Measurements from ENCODE around the gene SNX8.

Gene SNX8

GRCh38 chr7:2214636-2215035 lies 99.6 kb downstream of the SNX8 start:
- 0 out of 3 replicates have a peak, but pooled peaks have one; percentile 11 for ATAC-seq (ENCODE audit: insufficient read depth, low read depth)
- Histone ChIP-seq H3K27me3 (ENCODE audit: insufficient read depth, low read length, poor library complexity) (no peaks in the 10 kb centered on the region), H3K4me1 (ENCODE audit: insufficient read depth, low read length) (no peaks in the 10 kb centered on the region), H3K4me3 (ENCODE audit: low read depth in 1 of 2, low read length in 2 of 2) (no peak overlapping the region), H3K27ac (ENCODE audit: low read length) (no peak overlapping the region), H3K4me2 (ENCODE audit: insufficient read depth, low read length) (no peak overlapping the region), H3K9ac (ENCODE audit: low read depth, low read length) (no peak overlapping the region), H4K20me1 (ENCODE audit: insufficient read depth, low read length) (peaks cover 19% of the 10 kb centered on the region), H3K9me3 (ENCODE audit: insufficient read depth, low read length, severe bottlenecking) (no peaks in the 10 kb centered on the region), H3K36me3 (ENCODE audit: insufficient read depth, low read length) (peaks cover 92% of the 10 kb centered on the region), H3K79me2 (ENCODE audit: insufficient read depth, low read length) (0 out of 2 replicates have a peak, but pooled peaks cover 1% of the 10 kb centered on the region), H2AFZ (ENCODE audit: low read depth, low read length) (no peak overlapping the region)
- no peak for DNase-seq
- TF ChIP-seq, protein P1, sequence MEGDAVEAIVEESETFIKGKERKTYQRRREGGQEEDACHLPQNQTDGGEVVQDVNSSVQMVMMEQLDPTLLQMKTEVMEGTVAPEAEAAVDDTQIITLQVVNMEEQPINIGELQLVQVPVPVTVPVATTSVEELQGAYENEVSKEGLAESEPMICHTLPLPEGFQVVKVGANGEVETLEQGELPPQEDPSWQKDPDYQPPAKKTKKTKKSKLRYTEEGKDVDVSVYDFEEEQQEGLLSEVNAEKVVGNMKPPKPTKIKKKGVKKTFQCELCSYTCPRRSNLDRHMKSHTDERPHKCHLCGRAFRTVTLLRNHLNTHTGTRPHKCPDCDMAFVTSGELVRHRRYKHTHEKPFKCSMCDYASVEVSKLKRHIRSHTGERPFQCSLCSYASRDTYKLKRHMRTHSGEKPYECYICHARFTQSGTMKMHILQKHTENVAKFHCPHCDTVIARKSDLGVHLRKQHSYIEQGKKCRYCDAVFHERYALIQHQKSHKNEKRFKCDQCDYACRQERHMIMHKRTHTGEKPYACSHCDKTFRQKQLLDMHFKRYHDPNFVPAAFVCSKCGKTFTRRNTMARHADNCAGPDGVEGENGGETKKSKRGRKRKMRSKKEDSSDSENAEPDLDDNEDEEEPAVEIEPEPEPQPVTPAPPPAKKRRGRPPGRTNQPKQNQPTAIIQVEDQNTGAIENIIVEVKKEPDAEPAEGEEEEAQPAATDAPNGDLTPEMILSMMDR (IDR thresholded peaks at IDR 0.05; ENCODE audit: borderline replicate concordance, extremely low read depth, low read length, poor library complexity, severe bottlenecking) = no peak
- TF ChIP-seq EZH2 (IDR thresholded peaks at IDR 0.05; ENCODE audit: borderline replicate concordance, low read depth, low read length, severe bottlenecking) = no peak

- Histone ChIP-seq H3K4me3 (ENCODE audit: low read depth in 1 of 2, low read length in 2 of 2) (no peak overlapping the region), H3K79me2 (ENCODE audit: insufficient read depth, low read length) (no peaks in the 10 kb centered on the region; the same call in 1 of the 2 replicates), H3K27me3 (ENCODE audit: insufficient read depth, low read length, poor library complexity) (no peaks in the 10 kb centered on the region), H4K20me1 (ENCODE audit: insufficient read depth, low read length) (peaks cover 27% of the 10 kb centered on the region), H3K9ac (ENCODE audit: low read depth, low read length) (no peak overlapping the region), H3K9me3 (ENCODE audit: insufficient read depth, low read length, severe bottlenecking) (no peaks in the 10 kb centered on the region), H3K36me3 (ENCODE audit: insufficient read depth, low read length) (peaks cover 92% of the 10 kb centered on the region), H3K27ac (ENCODE audit: low read length) (no peak overlapping the region), H2AFZ (ENCODE audit: low read depth, low read length) (no peak overlapping the region), H3K4me2 (ENCODE audit: insufficient read depth, low read length) (no peak overlapping the region), H3K4me1 (ENCODE audit: insufficient read depth, low read length) (no peaks in the 10 kb centered on the region)
- ATAC-seq (ENCODE audit: insufficient read depth, low read depth) = no peak
- TF ChIP-seq, protein P1 (IDR thresholded peaks at IDR 0.05; ENCODE audit: borderline replicate concordance, extremely low read depth, low read length, poor library complexity, severe bottlenecking) = no peak
- TF ChIP-seq EZH2 (IDR thresholded peaks at IDR 0.05; ENCODE audit: borderline replicate concordance, low read depth, low read length, severe bottlenecking) = no peak
- no peak for DNase-seq
Observed at GRCh38 chr7:2213551-2214215, 100.6 kb downstream of the SNX8 start.

GRCh38 chr7:2212906-2213305 lies 101.3 kb downstream of the SNX8 start:
- H3K9me3 ChIP-seq (ENCODE audit: insufficient read depth, low read length, severe bottlenecking) = no peaks in the 10 kb centered on the region
- peaks cover 93% of the 10 kb centered on the region for H3K36me3 ChIP-seq (ENCODE audit: insufficient read depth, low read length)
- no peak for ATAC-seq (ENCODE audit: insufficient read depth, low read depth)
- no peak overlapping the region for H2AFZ ChIP-seq (ENCODE audit: low read depth, low read length)
- TF ChIP-seq EZH2 (IDR thresholded peaks at IDR 0.05; ENCODE audit: borderline replicate concordance, low read depth, low read length, severe bottlenecking) = no peak
- no peaks in the 10 kb centered on the region for H3K4me1 ChIP-seq (ENCODE audit: insufficient read depth, low read length)
- H3K9ac ChIP-seq (ENCODE audit: low read depth, low read length) = no peak overlapping the region
- no peak overlapping the region for H3K27ac ChIP-seq (ENCODE audit: low read length)
- no peaks in the 10 kb centered on the region for H3K27me3 ChIP-seq (ENCODE audit: insufficient read depth, low read length, poor library complexity)
- H4K20me1 ChIP-seq (ENCODE audit: insufficient read depth, low read length) = peaks cover 24% of the 10 kb centered on the region
- no peak overlapping the region for H3K4me3 ChIP-seq (ENCODE audit: low read depth in 1 of 2, low read length in 2 of 2)
- H3K79me2 ChIP-seq (ENCODE audit: insufficient read depth, low read length) = no peaks in the 10 kb centered on the region; the same call in 1 of the 2 replicates
- no peak overlapping the region for H3K4me2 ChIP-seq (ENCODE audit: insufficient read depth, low read length)
- DNase-seq = no peak

DNA sequence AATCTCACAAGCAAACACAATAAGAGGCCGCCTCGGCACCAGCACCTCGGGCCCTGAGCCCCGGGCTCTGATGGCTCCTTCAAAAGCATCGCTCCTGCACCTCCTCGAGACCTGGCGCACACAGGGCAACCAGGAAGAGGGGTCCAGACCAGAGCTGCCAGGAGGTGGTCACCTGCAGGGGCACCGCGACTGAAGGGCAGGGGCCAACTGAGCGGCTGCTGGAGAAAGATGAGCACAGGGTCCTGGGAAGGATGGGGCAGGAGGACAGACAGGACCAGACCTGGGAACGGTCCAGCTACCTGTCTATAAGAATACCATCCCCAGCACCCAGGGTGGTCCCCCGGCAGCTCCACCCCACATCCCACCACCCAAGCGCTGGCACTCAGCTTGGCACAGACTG lies 102.3 kb downstream of the SNX8 start:
- H3K4me2 ChIP-seq (ENCODE audit: insufficient read depth, low read length) = no peak overlapping the region
- H2AFZ ChIP-seq (ENCODE audit: low read depth, low read length) = no peak overlapping the region
- peaks cover 93% of the 10 kb centered on the region for H3K36me3 ChIP-seq (ENCODE audit: insufficient read depth, low read length)
- no peak overlapping the region for H3K9ac ChIP-seq (ENCODE audit: low read depth, low read length)
- no peaks in the 10 kb centered on the region; the same call in 1 of the 2 replicates for H3K79me2 ChIP-seq (ENCODE audit: insufficient read depth, low read length)
- TF ChIP-seq EZH2 (IDR thresholded peaks at IDR 0.05; ENCODE audit: borderline replicate concordance, low read depth, low read length, severe bottlenecking) = no peak
- TF ChIP-seq, protein P1 (IDR thresholded peaks at IDR 0.05; ENCODE audit: borderline replicate concordance, extremely low read depth, low read length, poor library complexity, severe bottlenecking) = no peak
- ATAC-seq (ENCODE audit: insufficient read depth, low read depth) = no peak
- H3K4me3 ChIP-seq (ENCODE audit: low read depth in 1 of 2, low read length in 2 of 2) = no peak overlapping the region
- no peak for DNase-seq
- no peaks in the 10 kb centered on the region for H3K9me3 ChIP-seq (ENCODE audit: insufficient read depth, low read length, severe bottlenecking)
- H4K20me1 ChIP-seq (ENCODE audit: insufficient read depth, low read length) = peaks cover 22% of the 10 kb centered on the region
- H3K27ac ChIP-seq (ENCODE audit: low read length) = no peak overlapping the region
- H3K27me3 ChIP-seq (ENCODE audit: insufficient read depth, low read length, poor library complexity) = no peaks in the 10 kb centered on the region
- H3K4me1 ChIP-seq (ENCODE audit: insufficient read depth, low read length) = no peaks in the 10 kb centered on the region
